Activated T-helper 1 cell treated with anti-CD3 and anti-CD28 coated beads, Interleukin-2, amount 50 U/mL, for 16 hours (primary cell): Measurements from ENCODE around the gene IRF8.

Experiments
- DNase-seq, 2 donors: peaks; one replicate each; pipeline ENCODE4 v3.0.0-alpha.2; 2020; ENCODE audit warnings: low read depth in 1 of 2, low spot score in 1 of 2

The IRF8 gene

GRCh38 chr16:85954927-85955519 lies 56.1 kb downstream of the IRF8 start:
- DNase-seq, result no peak

- no peak for DNase-seq
These were observed 56.6 kb downstream of the IRF8 start for GRCh38 chr16:85955566-85955965.

DNA sequence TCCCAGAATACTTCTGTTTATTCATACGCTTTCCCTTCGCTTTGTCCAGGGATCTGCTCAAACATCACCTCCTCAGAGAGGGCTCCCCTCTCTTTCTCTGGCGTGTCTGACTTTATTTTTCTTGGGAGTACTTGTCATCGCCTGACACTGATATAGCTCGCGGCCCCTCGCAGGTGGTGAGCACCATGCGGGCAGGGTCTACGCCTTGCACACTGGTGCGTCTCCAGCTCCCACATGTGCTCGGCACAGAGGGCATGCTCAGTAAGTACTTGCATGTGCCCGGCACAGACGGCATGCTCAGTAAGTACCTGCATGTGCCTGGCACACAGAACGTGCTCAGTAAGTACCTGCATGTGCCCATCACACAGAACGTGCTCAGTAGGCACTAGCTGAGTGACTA lies 57.5 kb downstream of the IRF8 start:
- DNase-seq, result no peak

- no peak for DNase-seq
These were observed 59.8 kb downstream of the IRF8 start for GRCh38 chr16:85958731-85959130.

- DNase-seq, result no peak
These were observed 60.7 kb downstream of the IRF8 start for GRCh38 chr16:85959686-85960085.

- no peak for DNase-seq
These were observed 61.6 kb downstream of the IRF8 start for GRCh38 chr16:85960486-85961046.

DNA sequence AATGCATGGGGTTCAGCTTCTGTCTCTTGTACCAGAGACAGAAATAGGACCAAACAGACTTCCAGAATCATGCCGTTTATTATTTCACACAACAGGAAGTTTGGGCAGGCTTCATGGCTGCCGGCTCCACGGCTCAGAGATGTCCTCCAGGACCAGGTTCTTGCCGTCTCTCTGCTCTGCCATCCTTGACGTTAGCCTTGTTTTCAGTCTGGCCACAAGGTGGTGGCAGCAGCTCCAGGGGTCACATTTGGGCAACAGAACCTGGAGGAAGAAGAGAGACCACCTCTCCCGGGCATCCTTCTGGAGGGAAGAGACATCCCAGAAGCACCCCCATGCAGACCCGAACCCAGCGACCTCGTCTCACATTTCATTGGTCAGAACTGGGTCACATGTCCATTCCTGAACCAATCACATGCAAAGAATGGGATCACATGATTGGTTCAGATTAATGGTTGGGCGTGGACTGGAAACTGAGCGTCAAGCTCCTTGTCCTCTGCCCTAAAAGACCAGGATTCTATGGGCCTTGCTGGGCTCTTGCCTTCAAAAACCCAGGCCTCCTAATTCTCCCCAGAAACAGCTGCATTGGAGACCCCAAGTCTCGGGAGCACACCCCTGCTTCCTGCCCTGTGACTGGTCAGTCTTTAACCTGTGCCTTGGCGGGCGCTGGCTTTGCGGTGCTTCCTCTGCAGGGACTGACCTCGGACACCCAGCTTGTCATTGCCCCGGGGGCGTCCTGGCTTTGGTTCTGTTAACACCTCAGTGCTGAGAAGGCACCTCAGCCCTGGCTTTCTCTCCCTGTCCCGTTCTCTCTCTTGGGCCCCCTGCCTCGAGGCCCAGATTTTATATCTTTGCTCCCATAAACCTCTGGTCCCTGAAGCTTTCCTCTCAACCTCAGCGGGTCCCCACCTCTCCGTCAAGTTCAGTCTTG lies 63.3 kb downstream of the IRF8 start:
- DNase-seq, result no peak

DNA sequence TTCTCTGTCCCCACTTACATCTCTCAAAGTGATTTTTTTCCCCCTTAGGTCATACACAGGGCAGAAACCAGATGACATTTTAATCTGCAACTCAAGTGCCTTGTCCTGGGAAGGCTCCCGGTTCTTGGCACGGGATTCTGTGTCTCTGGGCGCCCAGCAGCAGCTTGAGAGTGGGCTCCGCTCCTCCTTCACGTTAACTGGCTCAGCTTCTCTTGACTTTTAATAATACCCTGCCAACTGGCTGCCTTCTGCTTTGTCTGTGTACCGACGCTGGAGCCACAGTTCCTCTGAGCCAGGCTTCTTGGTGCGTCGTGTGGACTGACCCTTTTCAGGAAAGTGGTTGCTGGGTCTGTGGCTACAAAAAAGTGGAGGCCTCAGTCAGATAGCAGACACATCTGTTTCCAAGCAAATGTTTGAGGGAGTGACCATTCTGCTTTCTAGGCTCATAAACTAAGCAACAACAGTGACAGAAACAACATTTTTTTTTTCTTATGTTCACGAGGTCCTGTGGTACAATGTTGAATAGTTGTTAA lies 64.9 kb downstream of the IRF8 start:
- DNase-seq, result no peak

GRCh38 chr16:85965125-85965524 lies 66.2 kb downstream of the IRF8 start:
- DNase-seq, result no peak

- DNase-seq, result no peak
These were observed 68.1 kb downstream of the IRF8 start for GRCh38 chr16:85967111-85967510.

- no peak for DNase-seq
These were observed 69.3 kb downstream of the IRF8 start for GRCh38 chr16:85968041-85968920.

GRCh38 chr16:85969159-85969558 lies 70.2 kb downstream of the IRF8 start:
- DNase-seq, result no peak

DNA sequence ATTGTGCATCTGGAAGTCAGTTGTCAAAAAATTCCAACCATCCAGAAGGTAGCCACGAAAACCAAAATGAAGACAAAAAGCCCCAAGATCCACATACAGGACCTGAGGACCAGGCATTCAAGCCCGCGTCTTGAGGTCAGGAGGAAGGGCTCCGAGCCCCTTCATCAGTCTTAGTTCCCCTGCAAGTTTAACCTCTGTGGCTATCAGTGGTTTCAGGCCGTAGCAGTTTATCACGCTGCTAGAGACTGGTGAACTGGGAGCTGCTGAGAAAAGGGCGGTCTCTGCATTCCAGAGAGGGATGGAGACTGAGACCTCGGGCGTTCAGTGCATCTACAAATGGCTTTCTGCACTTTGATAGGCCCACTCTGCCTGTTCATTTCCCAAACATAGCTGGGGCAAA lies 70.6 kb downstream of the IRF8 start:
- DNase-seq, result no peak

- DNase-seq, result no peak
These were observed 71.2 kb downstream of the IRF8 start for GRCh38 chr16:85970016-85970733.

GRCh38 chr16:85970738-85971137 lies 71.8 kb downstream of the IRF8 start:
- no peak for DNase-seq
